Measurements from ENCODE around the gene FGD3. TPM values are rescaled to one million over a fixed set of nuclear protein-coding genes. Genes with fewer than 3 reads are reported as not detected.
"Not testable (repeated sequence)": the region's sequence is repeated elsewhere in the genome, so short reads cannot be mapped to it uniquely, and the experiment has no call there.

The FGD3 gene
- total RNA-seq, 2 experiments from 2014 or later: 91.0 to 95.7 TPM

- Mint-ChIP-seq H3K9me3 (no peaks in the 10 kb centered on the region), H3K36me3 (ENCODE audit: low read depth) (peaks cover 91% of the 10 kb centered on the region), H3K27ac (peak overlapping the region; percentile 58), H3K4me1 (ENCODE audit: low read depth) (peaks cover 14% of the 10 kb centered on the region), H3K27me3 (no peaks in the 10 kb centered on the region), H3K4me3 (no peak overlapping the region)
- intact Hi-C loops (cut with DNase I, micrococcal nuclease): no loop called here
- Histone ChIP-seq H3K9me3 (ENCODE audit: control insufficient read depth in 1 of 2, insufficient read depth in 1 of 2, low read length in 2 of 2) (no peaks in the 10 kb centered on the region), H3K27me3 (ENCODE audit: control insufficient read depth in 1 of 2, insufficient read depth in 2 of 2, low read length in 2 of 2) (no peaks in the 10 kb centered on the region), H3K4me1 (ENCODE audit: insufficient read depth, low read length) (peaks cover 16% of the 10 kb centered on the region), H3K27ac (ENCODE audit: low read depth in 1 of 2, low read length in 2 of 2) (no peak overlapping the region), H3K36me3 (ENCODE audit: insufficient read depth, low read length) (peaks cover 91% of the 10 kb centered on the region), H3K4me3 (ENCODE audit: low read length) (no peak overlapping the region)
- no peak for TF ChIP-seq CTCF (IDR thresholded peaks at IDR 0.05)
- ATAC-seq (ENCODE audit: poor library complexity) (no peak), DNase-seq (peak in 1 of 14 experiments; percentile 28)
- ChIA-PET POLR2A (interaction anchor here (0.6 to 4.5 kb wide), 4 partner anchors 11 to 50 kb away, joined by 3 to 23 read pairs (median 18); no protein-coding TSS in a partner anchor), CTCF (interaction anchor here (2.0 kb wide), 1 partner anchor 11 kb away, joined by 7 read pairs; no protein-coding TSS in a partner anchor)
Measured at GRCh38 chr9:93013856-93014582, 66.7 kb downstream of the FGD3 start.

GRCh38 chr9:93015190-93015589, 67.9 kb downstream of the FGD3 start:
- POLR2A ChIA-PET: interaction anchor here (0.7 to 4.5 kb wide), 7 partner anchors 10 to 60 kb away, joined by 3 to 23 read pairs (median 7); no protein-coding TSS in a partner anchor

GRCh38 chr9:93017621-93018020, 70.3 kb downstream of the FGD3 start:
- CTCF ChIA-PET: interaction anchor here (1.3 to 2.1 kb wide), 2 partner anchors 10 to 49 kb away, joined by 3 to 5 read pairs; no protein-coding TSS in a partner anchor
- Histone ChIP-seq H3K4me1 (ENCODE audit: insufficient read depth, low read length) (peaks cover 34% of the 10 kb centered on the region), H3K27ac (ENCODE audit: low read depth in 1 of 2, low read length in 2 of 2) (peak overlapping the region in 1 of 2 donors; percentile 35), H3K36me3 (ENCODE audit: insufficient read depth, low read length) (peaks cover 97% of the 10 kb centered on the region), H3K4me3 (ENCODE audit: low read length) (no peak overlapping the region), H3K9me3 (ENCODE audit: control insufficient read depth in 1 of 2, insufficient read depth in 1 of 2, low read length in 2 of 2) (no peaks in the 10 kb centered on the region), H3K27me3 (ENCODE audit: control insufficient read depth in 1 of 2, insufficient read depth in 2 of 2, low read length in 2 of 2) (no peaks in the 10 kb centered on the region)
- H3K27ac Mint-ChIP-seq: peak overlapping the region; percentile 99
- peaks cover 36% of the 10 kb centered on the region for H3K4me1 Mint-ChIP-seq (ENCODE audit: low read depth)
- H3K36me3 Mint-ChIP-seq (ENCODE audit: low read depth): peaks cover 97% of the 10 kb centered on the region
- ATAC-seq (ENCODE audit: poor library complexity) (no peak), DNase-seq (peak in 1 of 14 experiments; percentile 17)
- TF ChIP-seq CTCF (IDR thresholded peaks at IDR 0.05): no peak
- H3K27me3 Mint-ChIP-seq: no peaks in the 10 kb centered on the region
- intact Hi-C loops (cut with DNase I, micrococcal nuclease): loop anchor here in 1 of 2 experiments (1.0 kb wide), 1 partner anchor 10 kb away; no protein-coding TSS in a partner anchor
- H3K4me3 Mint-ChIP-seq: peak overlapping the region; percentile 58
- POLR2A ChIA-PET: interaction anchor here (1.5 to 1.7 kb wide), 3 partner anchors 11 to 47 kb away, joined by 3 to 8 read pairs (median 7); no protein-coding TSS in a partner anchor
- no peaks in the 10 kb centered on the region for H3K9me3 Mint-ChIP-seq

More at GRCh38 chr9:93015190-93015589, 67.9 kb downstream of the FGD3 start:
- DNase-seq; H3K27me3 ChIP-seq (ENCODE audit: control insufficient read depth in 1 of 2, insufficient read depth in 2 of 2, low read length in 2 of 2); H3K9me3 Mint-ChIP-seq; H3K27me3 Mint-ChIP-seq; H3K4me3 ChIP-seq (ENCODE audit: low read length); H3K9me3 ChIP-seq (ENCODE audit: control insufficient read depth in 1 of 2, insufficient read depth in 1 of 2, low read length in 2 of 2); H3K27ac ChIP-seq (ENCODE audit: low read depth in 1 of 2, low read length in 2 of 2); ATAC-seq (ENCODE audit: poor library complexity); intact Hi-C loops (cut with DNase I, micrococcal nuclease); H3K4me3 Mint-ChIP-seq: not testable (repeated sequence)
- Histone ChIP-seq H3K4me1 (ENCODE audit: insufficient read depth, low read length) (peaks cover 15% of the 10 kb centered on the region), H3K36me3 (ENCODE audit: insufficient read depth, low read length) (peaks cover 91% of the 10 kb centered on the region)
- Mint-ChIP-seq H3K36me3 (ENCODE audit: low read depth) (peaks cover 92% of the 10 kb centered on the region), H3K4me1 (ENCODE audit: low read depth) (peaks cover 22% of the 10 kb centered on the region), H3K27ac (peak overlapping the region; percentile 49)
- CTCF ChIA-PET: interaction anchor here (1.1 to 2.0 kb wide), 3 partner anchors 10 to 29 kb away, joined by 3 to 7 read pairs (median 4); no protein-coding TSS in a partner anchor
